Measurements from ENCODE around the gene DSG2. TPM values are rescaled to one million over a fixed set of nuclear protein-coding genes. Genes with fewer than 3 reads are reported as not detected.
A peak's percentile ranks its signal among the peaks of the same experiment; 100 is the strongest.

Gene DSG2
- not detected for total RNA-seq
- not detected for polyA plus RNA-seq

- peaks cover 8% of the 10 kb centered on the region for H3K27me3 ChIP-seq (ENCODE audit: insufficient read depth, low read length)
- no peaks in the 10 kb centered on the region for H3K36me3 ChIP-seq (ENCODE audit: insufficient read depth, low read length)
- Mint-ChIP-seq H3K36me3 (no peaks in the 10 kb centered on the region), H3K9me3 (peaks cover 0 to 6% (median 1%) of the 10 kb centered on the region in 8 donors), H3K4me3 (peak within 1 kb of the TSS; percentile 23 to 74 (median 57)), H3K27ac (no peak within 1 kb of the TSS), H3K4me1 (peaks cover 2 to 12% (median 3%) of the 10 kb centered on the region in 4 donors), H3K27me3 (peaks cover 18 to 25% of the 10 kb centered on the region in 2 donors)
- no peaks in the 10 kb centered on the region for H3K4me1 ChIP-seq (ENCODE audit: insufficient read depth, low read length)
- DNase-seq = no peak
- POLR2A ChIA-PET (ENCODE audit: partially characterized antibody) = no interaction called here
- no peaks in the 10 kb centered on the region for H3K9me3 ChIP-seq (ENCODE audit: control insufficient read depth in 1 of 2, low read length in 2 of 2)
- intact Hi-C loops (cut with micrococcal nuclease) = no loop called here
- no peak within 1 kb of the TSS for H3K27ac ChIP-seq (ENCODE audit: low read depth, low read length)
- CTCF ChIA-PET (ENCODE audit: partially characterized antibody) = no interaction called here
- no peak within 1 kb of the TSS for H3K4me3 ChIP-seq (ENCODE audit: low read length in 2 of 2)
Observed at GRCh38 chr18:31497836-31498573, at the start of gene DSG2. Gene DSG2 (plus strand): TSS chr18:31498177. CDS start chr18:31498252, 75 bp downstream.

DNA sequence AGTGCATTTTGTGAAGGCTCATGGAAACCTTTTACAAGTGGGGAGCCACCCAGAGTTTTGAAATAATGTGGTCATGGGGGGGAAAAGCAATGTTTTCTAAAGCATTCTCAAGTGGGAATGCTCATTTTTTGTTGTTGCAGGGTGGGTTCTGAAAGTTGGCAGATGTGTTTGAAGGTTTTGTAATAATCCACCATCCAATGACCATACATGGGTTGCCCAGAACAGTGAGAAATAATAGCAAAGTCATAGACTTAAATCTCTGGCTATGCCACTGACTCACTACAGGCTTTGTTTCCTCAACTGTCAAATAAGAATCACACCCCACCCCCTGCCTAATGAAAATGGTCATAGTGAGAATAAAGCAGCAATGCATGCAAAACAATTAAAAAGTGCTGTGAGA, 47.6 kb upstream of the DSG2 start:
- H3K4me1 Mint-ChIP-seq = no peaks in the 10 kb centered on the region
- no peaks in the 10 kb centered on the region for H3K36me3 Mint-ChIP-seq
- ChIA-PET POLR2A (ENCODE audit: partially characterized antibody) (no interaction called here), CTCF (ENCODE audit: partially characterized antibody) (no interaction called here)
- no peak overlapping the region for H3K4me3 Mint-ChIP-seq
- peaks cover 0 to 3% (median 0%) of the 10 kb centered on the region in 8 donors for H3K9me3 Mint-ChIP-seq
- Histone ChIP-seq H3K36me3 (ENCODE audit: insufficient read depth, low read length) (no peaks in the 10 kb centered on the region), H3K27ac (ENCODE audit: low read depth, low read length) (no peak overlapping the region), H3K4me3 (ENCODE audit: low read length in 2 of 2) (no peak overlapping the region), H3K4me1 (ENCODE audit: insufficient read depth, low read length) (no peaks in the 10 kb centered on the region), H3K9me3 (ENCODE audit: control insufficient read depth in 1 of 2, low read length in 2 of 2) (no peaks in the 10 kb centered on the region), H3K27me3 (ENCODE audit: insufficient read depth, low read length) (no peaks in the 10 kb centered on the region)
- intact Hi-C loops (cut with micrococcal nuclease) = no loop called here
- H3K27me3 Mint-ChIP-seq = peaks cover 0 to 2% of the 10 kb centered on the region in 2 donors
- H3K27ac Mint-ChIP-seq = no peak overlapping the region
- no peak for DNase-seq

DNA sequence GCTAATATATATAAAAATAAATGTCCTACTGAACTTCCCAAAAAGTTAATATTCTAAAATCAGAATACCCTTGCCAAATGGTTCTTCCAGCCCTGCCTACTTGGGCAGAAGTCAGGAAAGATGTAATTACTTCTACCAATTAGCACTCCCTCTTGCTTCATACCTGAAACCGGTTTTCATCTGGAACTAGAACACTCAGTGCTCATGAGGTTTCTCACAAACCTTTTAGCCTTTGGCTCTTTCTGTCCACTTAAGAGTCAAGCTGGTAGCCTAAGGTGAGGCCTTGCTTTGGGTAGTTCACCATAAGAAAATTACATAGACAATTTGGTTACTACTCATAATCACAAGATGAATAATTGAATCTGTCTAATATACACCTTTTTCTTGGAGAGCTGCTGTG, 46.4 kb upstream of the DSG2 start:
- Mint-ChIP-seq H3K36me3 (no peaks in the 10 kb centered on the region), H3K4me3 (no peak overlapping the region), H3K9me3 (peaks cover 0 to 3% (median 0%) of the 10 kb centered on the region in 8 donors), H3K27ac (no peak overlapping the region), H3K4me1 (no peaks in the 10 kb centered on the region), H3K27me3 (peaks cover 0 to 2% of the 10 kb centered on the region in 2 donors)
- no peaks in the 10 kb centered on the region for H3K36me3 ChIP-seq (ENCODE audit: insufficient read depth, low read length)
- POLR2A ChIA-PET (ENCODE audit: partially characterized antibody) = no interaction called here
- no peaks in the 10 kb centered on the region for H3K27me3 ChIP-seq (ENCODE audit: insufficient read depth, low read length)
- intact Hi-C loops (cut with micrococcal nuclease) = no loop called here
- H3K4me3 ChIP-seq (ENCODE audit: low read length in 2 of 2) = no peak overlapping the region
- no peak overlapping the region for H3K27ac ChIP-seq (ENCODE audit: low read depth, low read length)
- no peaks in the 10 kb centered on the region for H3K4me1 ChIP-seq (ENCODE audit: insufficient read depth, low read length)
- CTCF ChIA-PET (ENCODE audit: partially characterized antibody) = no interaction called here
- no peaks in the 10 kb centered on the region for H3K9me3 ChIP-seq (ENCODE audit: control insufficient read depth in 1 of 2, low read length in 2 of 2)
- no peak for DNase-seq

DNA sequence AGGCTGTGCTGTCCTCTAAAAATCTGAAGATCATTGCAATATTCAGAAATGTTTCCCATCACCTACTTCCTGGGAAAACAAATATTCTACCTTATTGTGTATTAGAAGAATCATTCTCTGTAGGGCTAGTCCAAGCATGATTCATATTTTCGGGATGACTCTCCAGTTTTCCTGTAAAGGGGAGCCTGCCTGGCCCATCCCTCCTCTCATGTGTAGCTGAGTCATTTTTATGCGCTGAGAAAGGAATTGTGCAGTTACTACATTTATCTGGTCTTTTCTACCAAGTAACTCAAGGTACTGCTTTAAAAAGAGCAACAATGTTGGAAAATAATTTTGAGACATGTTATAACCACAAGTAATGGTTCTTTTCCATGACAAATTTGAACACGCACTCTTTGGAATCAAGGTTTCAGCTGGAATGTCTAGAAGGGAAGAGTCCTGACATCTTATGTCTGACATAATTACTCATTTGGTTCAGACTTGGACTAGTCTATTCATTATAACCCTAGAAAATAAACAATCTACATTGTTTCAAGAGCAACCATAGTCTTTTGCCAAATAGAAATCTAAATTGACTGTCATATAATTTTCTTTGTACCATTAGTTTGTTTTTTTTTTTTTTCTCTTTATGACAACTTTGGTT, 43.8 kb upstream of the DSG2 start:
- no peak overlapping the region for H3K4me3 ChIP-seq (ENCODE audit: low read length in 2 of 2)
- no peak for DNase-seq
- Mint-ChIP-seq H3K27me3 (no peaks in the 10 kb centered on the region), H3K4me1 (no peaks in the 10 kb centered on the region), H3K36me3 (no peaks in the 10 kb centered on the region), H3K9me3 (peaks cover 0 to 3% (median 0%) of the 10 kb centered on the region in 8 donors), H3K27ac (no peak overlapping the region), H3K4me3 (no peak overlapping the region)
- ChIA-PET POLR2A (ENCODE audit: partially characterized antibody) (no interaction called here), CTCF (ENCODE audit: partially characterized antibody) (interaction anchor here (0.7 kb wide), 1 partner anchor 93 kb away, joined by 3 read pairs; no protein-coding TSS in a partner anchor)
- no peak overlapping the region for H3K27ac ChIP-seq (ENCODE audit: low read depth, low read length)
- intact Hi-C loops (cut with micrococcal nuclease) = no loop called here
- no peaks in the 10 kb centered on the region for H3K4me1 ChIP-seq (ENCODE audit: insufficient read depth, low read length)
- H3K27me3 ChIP-seq (ENCODE audit: insufficient read depth, low read length) = no peaks in the 10 kb centered on the region
- no peaks in the 10 kb centered on the region for H3K36me3 ChIP-seq (ENCODE audit: insufficient read depth, low read length)
- no peaks in the 10 kb centered on the region for H3K9me3 ChIP-seq (ENCODE audit: control insufficient read depth in 1 of 2, low read length in 2 of 2)

- H3K4me3 ChIP-seq (ENCODE audit: low read length in 2 of 2) = no peak overlapping the region
- Mint-ChIP-seq H3K27me3 (no peaks in the 10 kb centered on the region), H3K9me3 (peaks cover 0 to 3% (median 0%) of the 10 kb centered on the region in 8 donors), H3K36me3 (no peaks in the 10 kb centered on the region), H3K27ac (no peak overlapping the region), H3K4me1 (no peaks in the 10 kb centered on the region), H3K4me3 (no peak overlapping the region)
- CTCF ChIA-PET (ENCODE audit: partially characterized antibody) = no interaction called here
- H3K4me1 ChIP-seq (ENCODE audit: insufficient read depth, low read length) = no peaks in the 10 kb centered on the region
- H3K27ac ChIP-seq (ENCODE audit: low read depth, low read length) = no peak overlapping the region
- no peaks in the 10 kb centered on the region for H3K27me3 ChIP-seq (ENCODE audit: insufficient read depth, low read length)
- intact Hi-C loops (cut with micrococcal nuclease) = no loop called here
- H3K9me3 ChIP-seq (ENCODE audit: control insufficient read depth in 1 of 2, low read length in 2 of 2) = no peaks in the 10 kb centered on the region
- POLR2A ChIA-PET (ENCODE audit: partially characterized antibody) = no interaction called here
- no peaks in the 10 kb centered on the region for H3K36me3 ChIP-seq (ENCODE audit: insufficient read depth, low read length)
- no peak for DNase-seq
Observed at GRCh38 chr18:31469629-31470028, 28.3 kb upstream of the DSG2 start.

- Histone ChIP-seq H3K4me3 (ENCODE audit: low read length in 2 of 2) (no peak overlapping the region), H3K36me3 (ENCODE audit: insufficient read depth, low read length) (no peaks in the 10 kb centered on the region), H3K27ac (ENCODE audit: low read depth, low read length) (no peak overlapping the region), H3K4me1 (ENCODE audit: insufficient read depth, low read length) (no peaks in the 10 kb centered on the region), H3K9me3 (ENCODE audit: control insufficient read depth in 1 of 2, low read length in 2 of 2) (no peaks in the 10 kb centered on the region), H3K27me3 (ENCODE audit: insufficient read depth, low read length) (no peaks in the 10 kb centered on the region)
- Mint-ChIP-seq H3K4me3 (no peak overlapping the region), H3K4me1 (no peaks in the 10 kb centered on the region), H3K27me3 (peaks cover 0 to 1% of the 10 kb centered on the region in 2 donors), H3K9me3 (no peaks in the 10 kb centered on the region), H3K36me3 (no peaks in the 10 kb centered on the region), H3K27ac (no peak overlapping the region)
- ChIA-PET POLR2A (ENCODE audit: partially characterized antibody) (no interaction called here), CTCF (ENCODE audit: partially characterized antibody) (no interaction called here)
- no peak for DNase-seq
- intact Hi-C loops (cut with micrococcal nuclease) = no loop called here
Observed at GRCh38 chr18:31478688-31479087, 19.3 kb upstream of the DSG2 start.

GRCh38 chr18:31482051-31482450, 15.9 kb upstream of the DSG2 start:
- intact Hi-C loops (cut with micrococcal nuclease) = no loop called here
- Histone ChIP-seq H3K9me3 (ENCODE audit: control insufficient read depth in 1 of 2, low read length in 2 of 2) (no peaks in the 10 kb centered on the region), H3K4me3 (ENCODE audit: low read length in 2 of 2) (no peak overlapping the region), H3K36me3 (ENCODE audit: insufficient read depth, low read length) (no peaks in the 10 kb centered on the region), H3K27ac (ENCODE audit: low read depth, low read length) (no peak overlapping the region), H3K4me1 (ENCODE audit: insufficient read depth, low read length) (no peaks in the 10 kb centered on the region), H3K27me3 (ENCODE audit: insufficient read depth, low read length) (no peaks in the 10 kb centered on the region)
- ChIA-PET CTCF (ENCODE audit: partially characterized antibody) (no interaction called here), POLR2A (ENCODE audit: partially characterized antibody) (no interaction called here)
- Mint-ChIP-seq H3K9me3 (peaks cover 0 to 3% (median 0%) of the 10 kb centered on the region in 8 donors), H3K27ac (no peak overlapping the region), H3K4me1 (no peaks in the 10 kb centered on the region), H3K36me3 (no peaks in the 10 kb centered on the region), H3K27me3 (peaks cover 1 to 7% of the 10 kb centered on the region in 2 donors), H3K4me3 (no peak overlapping the region)
- DNase-seq = no peak
